ENCODE measurements around the gene SLC6A9. TPM values are rescaled to one million over a fixed set of nuclear protein-coding genes. Genes with fewer than 3 reads are reported as not detected.

SLC6A9 gene
- polyA plus RNA-seq, 2 of the 4 experiments (the other 2 are of a cell fraction): 9.0 to 17.7 TPM

- 75% methylated on average over 4 of the region's 4 CpGs for WGBS (ENCODE audit: missing lambda C conversion rate)
- POLR2A ChIA-PET: no interaction called here
- Histone ChIP-seq H3K4me1 (peaks cover 7% of the 10 kb centered on the region), H3K9me3 (no peaks in the 10 kb centered on the region), H3K4me2 (no peak overlapping the region), H3K27ac (no peak overlapping the region), H3K4me3 (no peak overlapping the region)
- no peak for TF ChIP-seq BHLHE40 (IDR thresholded peaks at IDR 0.05; ENCODE audit: low read depth, low read length)
- CTCF ChIA-PET: interaction anchor here (1.2 kb wide), 1 partner anchor 14 kb away, joined by 5 read pairs; no protein-coding TSS in a partner anchor
- FAIRE-seq (no peak), DNase-seq (ENCODE audit: low read depth in 1 of 2, low spot score in 1 of 2) (no peak), ATAC-seq (no peak)
These were observed 29.6 kb upstream of the SLC6A9 start for GRCh38 chr1:44060830-44061267.

DNA sequence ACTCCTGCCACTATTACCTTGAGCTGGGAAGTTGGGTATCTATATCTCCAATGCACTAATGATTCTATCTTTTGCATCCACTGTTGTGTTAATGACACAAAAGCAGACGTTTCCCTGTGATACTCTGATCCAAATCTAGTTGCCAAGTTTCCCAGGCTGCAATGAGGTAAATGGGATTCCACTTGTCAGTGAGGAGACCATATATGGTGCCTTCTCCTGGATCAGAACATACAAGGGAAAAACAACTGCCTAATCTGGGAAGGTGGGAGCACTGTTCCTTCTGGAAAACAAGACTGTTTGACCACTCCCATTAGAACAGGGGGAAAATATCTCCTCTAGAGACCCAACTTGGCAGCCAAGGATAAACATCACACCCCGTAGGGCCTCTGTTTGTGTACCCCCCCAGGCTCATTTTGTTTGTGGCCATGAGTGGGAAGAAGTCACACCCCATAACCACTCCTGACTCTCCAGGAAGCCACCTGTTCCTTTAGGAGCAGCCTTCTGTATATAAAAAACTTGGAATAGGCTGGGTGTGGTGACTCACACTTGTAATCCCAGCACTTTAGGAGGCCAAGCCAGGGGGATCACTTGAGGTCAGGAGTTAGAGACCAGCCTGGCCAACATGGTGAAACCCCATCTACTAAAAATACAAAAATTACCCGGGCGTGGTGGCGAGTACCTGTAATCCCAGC, 28.5 kb upstream of the SLC6A9 start:
- H3K4me3 ChIP-seq: no peak overlapping the region
- DNase-seq (ENCODE audit: low read depth in 1 of 2, low spot score in 1 of 2) (no peak), ATAC-seq (no peak), FAIRE-seq (no peak)
- CTCF ChIA-PET: no interaction called here
- 70% methylated on average over 5 of the region's 5 CpGs for WGBS (ENCODE audit: missing lambda C conversion rate)
- TF ChIP-seq, protein P1, sequence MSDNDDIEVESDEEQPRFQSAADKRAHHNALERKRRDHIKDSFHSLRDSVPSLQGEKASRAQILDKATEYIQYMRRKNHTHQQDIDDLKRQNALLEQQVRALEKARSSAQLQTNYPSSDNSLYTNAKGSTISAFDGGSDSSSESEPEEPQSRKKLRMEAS (IDR thresholded peaks at IDR 0.05): no peak
- TF ChIP-seq HMGXB4 (CRISPR knock-in tag; IDR thresholded peaks at IDR 0.05; ENCODE audit: borderline replicate concordance) (no peak), FOXS1 (CRISPR knock-in tag; IDR thresholded peaks at IDR 0.05) (no peak), MYC (IDR thresholded peaks at IDR 0.05; ENCODE audit: borderline replicate concordance, low read length) (no peak), CHD2 (IDR thresholded peaks at IDR 0.05; ENCODE audit: low read length, partially characterized antibody) (no peak), MAFK (IDR thresholded peaks at IDR 0.05; ENCODE audit: partially characterized antibody) (no peak), ZSCAN20 (CRISPR knock-in tag; IDR thresholded peaks at IDR 0.05) (no peak), RFX5 (IDR thresholded peaks at IDR 0.05) (no peak), EHMT2 (IDR thresholded peaks at IDR 0.05; ENCODE audit: low read depth) (no peak), HDAC2 (IDR thresholded peaks at IDR 0.05) (no peak)
- TF ChIP-seq, protein P2, sequence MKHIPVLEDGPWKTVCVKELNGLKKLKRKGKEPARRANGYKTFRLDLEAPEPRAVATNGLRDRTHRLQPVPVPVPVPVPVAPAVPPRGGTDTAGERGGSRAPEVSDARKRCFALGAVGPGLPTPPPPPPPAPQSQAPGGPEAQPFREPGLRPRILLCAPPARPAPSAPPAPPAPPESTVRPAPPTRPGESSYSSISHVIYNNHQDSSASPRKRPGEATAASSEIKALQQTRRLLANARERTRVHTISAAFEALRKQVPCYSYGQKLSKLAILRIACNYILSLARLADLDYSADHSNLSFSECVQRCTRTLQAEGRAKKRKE (CRISPR knock-in tag; IDR thresholded peaks at IDR 0.05; ENCODE audit: low read depth): no peak
- POLR2A ChIA-PET: no interaction called here
- no peak overlapping the region for H3K4me2 ChIP-seq
- H3K27ac ChIP-seq: no peak overlapping the region
- H3K4me1 ChIP-seq: peaks cover 7% of the 10 kb centered on the region
- H3K9me3 ChIP-seq: no peaks in the 10 kb centered on the region

DNA sequence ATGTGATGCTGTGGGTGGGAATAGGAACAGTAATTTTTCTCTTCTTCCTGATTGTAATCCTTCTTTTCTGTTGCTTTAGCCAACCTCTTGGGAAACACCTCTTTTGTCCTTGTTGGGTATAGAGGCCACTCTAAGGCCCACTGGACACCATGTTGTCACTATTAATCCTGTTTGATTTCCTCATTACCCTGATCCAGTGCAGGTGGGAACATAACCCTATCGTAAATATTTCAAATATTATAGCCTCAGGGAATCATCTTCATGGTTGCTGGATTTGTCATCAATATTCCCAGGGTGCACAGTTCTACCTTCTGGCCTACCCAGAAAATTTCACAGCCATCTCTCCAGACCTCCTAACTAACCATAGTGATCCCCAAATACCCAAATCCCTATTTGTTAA, 27.9 kb upstream of the SLC6A9 start:
- DNase-seq (ENCODE audit: low read depth in 1 of 2, low spot score in 1 of 2) (no peak), ATAC-seq (no peak), FAIRE-seq (no peak)
- Histone ChIP-seq H3K9me3 (no peaks in the 10 kb centered on the region), H3K4me2 (no peak overlapping the region), H3K4me1 (peaks cover 7% of the 10 kb centered on the region), H3K27ac (no peak overlapping the region), H3K4me3 (no peak overlapping the region)
- 71% methylated on average over 1 of the region's 1 CpG for WGBS (ENCODE audit: missing lambda C conversion rate)
- TF ChIP-seq HMGXB4 (CRISPR knock-in tag; IDR thresholded peaks at IDR 0.05; ENCODE audit: borderline replicate concordance): no peak
- no peak for TF ChIP-seq HOXB13 (CRISPR knock-in tag; IDR thresholded peaks at IDR 0.05; ENCODE audit: low read depth)
- TF ChIP-seq JUN (IDR thresholded peaks at IDR 0.05): no peak
- no peak for TF ChIP-seq EHF (CRISPR knock-in tag; IDR thresholded peaks at IDR 0.05)
- TF ChIP-seq TP53 (CRISPR knock-in tag; IDR thresholded peaks at IDR 0.05): no peak
- no peak for TF ChIP-seq HEYL (CRISPR knock-in tag; IDR thresholded peaks at IDR 0.05)
- TF ChIP-seq, protein P2 (CRISPR knock-in tag; IDR thresholded peaks at IDR 0.05; ENCODE audit: low read depth): no peak
- no peak for TF ChIP-seq ZC3H11A (IDR thresholded peaks at IDR 0.05)
- TF ChIP-seq, protein P1 (IDR thresholded peaks at IDR 0.05): no peak
- TF ChIP-seq CHD4 (IDR thresholded peaks at IDR 0.05; ENCODE audit: borderline replicate concordance): no peak
- no peak for TF ChIP-seq GATA3 (IDR thresholded peaks at IDR 0.05; ENCODE audit: borderline replicate concordance)
- no peak for TF ChIP-seq PBX3 (IDR thresholded peaks at IDR 0.05)
- ChIA-PET CTCF (interaction anchor here (0.7 kb wide), 1 partner anchor 494 kb away, joined by 4 read pairs; no protein-coding TSS in a partner anchor), POLR2A (no interaction called here)
